Measurements from ENCODE around the gene POLR2C. TPM values are rescaled to one million over a fixed set of nuclear protein-coding genes. Genes with fewer than 3 reads are reported as not detected.
"Not testable (repeated sequence)": the region's sequence is repeated elsewhere in the genome, so short reads cannot be mapped to it uniquely, and the experiment has no call there.

The POLR2C gene
- total RNA-seq, 1 experiment from 2014 or later: 69.4 TPM

GRCh38 chr16:57489229-57489628 is 26.8 kb downstream of the POLR2C start:
- H3K27ac Mint-ChIP-seq (ENCODE audit: unreplicated experiment): no peak overlapping the region
- no peak for DNase-seq
- peaks cover 11% of the 10 kb centered on the region for H3K27me3 Mint-ChIP-seq (ENCODE audit: unreplicated experiment)
- H3K4me3 Mint-ChIP-seq (ENCODE audit: low read depth, unreplicated experiment): no peak overlapping the region
- BruUV-seq (replicated peaks): no TSS peak
- no peak for TF ChIP-seq CTCF (IDR thresholded peaks at IDR 0.05; ENCODE audit: unreplicated experiment)
- H3K4me1 Mint-ChIP-seq (ENCODE audit: low read depth, unreplicated experiment): peaks cover 5% of the 10 kb centered on the region
- CTCF ChIA-PET: no interaction called here
- intact Hi-C loops (cut with micrococcal nuclease; ENCODE audit: unreplicated experiment): no loop called here
- peaks cover 13% of the 10 kb centered on the region for H3K36me3 Mint-ChIP-seq (ENCODE audit: insufficient read depth, unreplicated experiment)
- no peaks in the 10 kb centered on the region for H3K9me3 Mint-ChIP-seq (ENCODE audit: low read depth, unreplicated experiment)

- DNase-seq: no peak
- TF ChIP-seq CTCF (IDR thresholded peaks at IDR 0.05; ENCODE audit: unreplicated experiment): no peak
- intact Hi-C loops (cut with micrococcal nuclease; ENCODE audit: unreplicated experiment): no loop called here
- CTCF ChIA-PET: no interaction called here
- H3K4me3 Mint-ChIP-seq (ENCODE audit: low read depth, unreplicated experiment): no peak overlapping the region
- BruUV-seq (replicated peaks): no TSS peak
- no peaks in the 10 kb centered on the region for H3K9me3 Mint-ChIP-seq (ENCODE audit: low read depth, unreplicated experiment)
- H3K4me1 Mint-ChIP-seq (ENCODE audit: low read depth, unreplicated experiment): no peaks in the 10 kb centered on the region
- peaks cover 22% of the 10 kb centered on the region for H3K27me3 Mint-ChIP-seq (ENCODE audit: unreplicated experiment)
- no peak overlapping the region for H3K27ac Mint-ChIP-seq (ENCODE audit: unreplicated experiment)
- H3K36me3 Mint-ChIP-seq (ENCODE audit: insufficient read depth, unreplicated experiment): no peaks in the 10 kb centered on the region
These were observed 31.3 kb downstream of the POLR2C start for GRCh38 chr16:57493767-57494166.

GRCh38 chr16:57497121-57497520 is 34.6 kb downstream of the POLR2C start:
- no peak for DNase-seq
- no TSS peak for BruUV-seq (replicated peaks)
- Mint-ChIP-seq H3K4me1 (ENCODE audit: low read depth, unreplicated experiment) (peaks cover 9% of the 10 kb centered on the region), H3K9me3 (ENCODE audit: low read depth, unreplicated experiment) (no peaks in the 10 kb centered on the region), H3K4me3 (ENCODE audit: low read depth, unreplicated experiment) (no peak overlapping the region), H3K27ac (ENCODE audit: unreplicated experiment) (no peak overlapping the region), H3K36me3 (ENCODE audit: insufficient read depth, unreplicated experiment) (no peaks in the 10 kb centered on the region), H3K27me3 (ENCODE audit: unreplicated experiment) (peaks cover 33% of the 10 kb centered on the region)
- intact Hi-C loops (cut with micrococcal nuclease; ENCODE audit: unreplicated experiment): no loop called here
- no peak for TF ChIP-seq CTCF (IDR thresholded peaks at IDR 0.05; ENCODE audit: unreplicated experiment)
- CTCF ChIA-PET: no interaction called here

GRCh38 chr16:57498031-57498430 is 35.6 kb downstream of the POLR2C start:
- no peak for DNase-seq
- no peak overlapping the region for H3K4me3 Mint-ChIP-seq (ENCODE audit: low read depth, unreplicated experiment)
- BruUV-seq (replicated peaks): no TSS peak
- CTCF ChIA-PET: no interaction called here
- H3K9me3 Mint-ChIP-seq (ENCODE audit: low read depth, unreplicated experiment): no peaks in the 10 kb centered on the region
- intact Hi-C loops (cut with micrococcal nuclease; ENCODE audit: unreplicated experiment): no loop called here
- peaks cover 42% of the 10 kb centered on the region for H3K27me3 Mint-ChIP-seq (ENCODE audit: unreplicated experiment)
- H3K27ac Mint-ChIP-seq (ENCODE audit: unreplicated experiment): no peak overlapping the region
- no peaks in the 10 kb centered on the region for H3K36me3 Mint-ChIP-seq (ENCODE audit: insufficient read depth, unreplicated experiment)
- no peak for TF ChIP-seq CTCF (IDR thresholded peaks at IDR 0.05; ENCODE audit: unreplicated experiment)
- H3K4me1 Mint-ChIP-seq (ENCODE audit: low read depth, unreplicated experiment): peaks cover 9% of the 10 kb centered on the region

GRCh38 chr16:57499941-57500340 is 37.5 kb downstream of the POLR2C start:
- H3K4me1 Mint-ChIP-seq (ENCODE audit: low read depth, unreplicated experiment); intact Hi-C loops (cut with micrococcal nuclease; ENCODE audit: unreplicated experiment); DNase-seq; BruUV-seq (replicated peaks); H3K36me3 Mint-ChIP-seq (ENCODE audit: insufficient read depth, unreplicated experiment); H3K27ac Mint-ChIP-seq (ENCODE audit: unreplicated experiment); H3K9me3 Mint-ChIP-seq (ENCODE audit: low read depth, unreplicated experiment); H3K4me3 Mint-ChIP-seq (ENCODE audit: low read depth, unreplicated experiment): not testable (repeated sequence)
- peaks cover 43% of the 10 kb centered on the region for H3K27me3 Mint-ChIP-seq (ENCODE audit: unreplicated experiment)
- CTCF ChIA-PET: interaction anchor here (0.7 kb wide), 1 partner anchor 268 kb away, joined by 3 read pairs; no protein-coding TSS in a partner anchor
